ENCODE results near the gene GRB7.

Gene GRB7

GRCh38 chr17:39776252-39776651 lies 38.5 kb downstream of the GRB7 start:
- TF ChIP-seq TAF1 (IDR thresholded peaks at IDR 0.05; ENCODE audit: borderline replicate concordance, insufficient read depth, low read length) (no peak), REST (IDR thresholded peaks at IDR 0.05; ENCODE audit: insufficient read depth in 1 of 2, low read depth in 2 of 2, low read length in 2 of 2) (no peak), POLR2AphosphoS5 (IDR thresholded peaks at IDR 0.05; ENCODE audit: low read depth, low read length) (no peak), FOXP2 (optimal IDR thresholded peaks at IDR 0.05; ENCODE audit: borderline replicate concordance, extremely low read depth, extremely low read length, insufficient read depth) (no peak), SIN3A (IDR thresholded peaks at IDR 0.05; ENCODE audit: borderline replicate concordance, insufficient read depth, low read length) (no peak)

GRCh38 chr17:39777534-39778365 lies 40.0 kb downstream of the GRB7 start:
- TF ChIP-seq POLR2AphosphoS5 (IDR thresholded peaks at IDR 0.05; ENCODE audit: low read depth, low read length) (no peak), FOXP2 (optimal IDR thresholded peaks at IDR 0.05; ENCODE audit: borderline replicate concordance, extremely low read depth, extremely low read length, insufficient read depth) (no peak), TAF1 (IDR thresholded peaks at IDR 0.05; ENCODE audit: borderline replicate concordance, insufficient read depth, low read length) (no peak), SIN3A (IDR thresholded peaks at IDR 0.05; ENCODE audit: borderline replicate concordance, insufficient read depth, low read length) (no peak), REST (IDR thresholded peaks at IDR 0.05; ENCODE audit: insufficient read depth in 1 of 2, low read depth in 2 of 2, low read length in 2 of 2) (no peak)

- TF ChIP-seq FOXP2 (optimal IDR thresholded peaks at IDR 0.05; ENCODE audit: borderline replicate concordance, extremely low read depth, extremely low read length, insufficient read depth) (no peak), TAF1 (IDR thresholded peaks at IDR 0.05; ENCODE audit: borderline replicate concordance, insufficient read depth, low read length) (no peak), SIN3A (IDR thresholded peaks at IDR 0.05; ENCODE audit: borderline replicate concordance, insufficient read depth, low read length) (no peak), POLR2AphosphoS5 (IDR thresholded peaks at IDR 0.05; ENCODE audit: low read depth, low read length) (no peak), REST (IDR thresholded peaks at IDR 0.05; ENCODE audit: insufficient read depth in 1 of 2, low read depth in 2 of 2, low read length in 2 of 2) (no peak)
Observed at GRCh38 chr17:39781031-39781860, 43.5 kb downstream of the GRB7 start.

- TF ChIP-seq SIN3A (IDR thresholded peaks at IDR 0.05; ENCODE audit: borderline replicate concordance, insufficient read depth, low read length) (no peak), REST (IDR thresholded peaks at IDR 0.05; ENCODE audit: insufficient read depth in 1 of 2, low read depth in 2 of 2, low read length in 2 of 2) (no peak), FOXP2 (optimal IDR thresholded peaks at IDR 0.05; ENCODE audit: borderline replicate concordance, extremely low read depth, extremely low read length, insufficient read depth) (no peak), POLR2AphosphoS5 (IDR thresholded peaks at IDR 0.05; ENCODE audit: low read depth, low read length) (no peak), TAF1 (IDR thresholded peaks at IDR 0.05; ENCODE audit: borderline replicate concordance, insufficient read depth, low read length) (no peak)
Observed at GRCh38 chr17:39781861-39782213, 44.1 kb downstream of the GRB7 start.

Measured in PFSK-1 (cell line).